Adrenal gland (tissue), 12 donors: ENCODE data around the gene RBBP5. TPM values are rescaled to one million over a fixed set of nuclear protein-coding genes. Genes with fewer than 3 reads are reported as not detected.

Source experiments
- DNase-seq, 7 donors: peaks; one replicate each; pipeline ENCODE4 v3.0.0-alpha.2; 2019 to 2020
- H3K27ac ChIP-seq, 5 donors: fragments of 200-600 bp; sonication (generic) in 4 of 5; 1 replicate in 3 of 5; 2 replicates in 2 of 5; pipeline versions ENCODE4 v1.5.1 to v1.8.0; 2016 to 2020; ENCODE audit warnings: mild to moderate bottlenecking in 1 of 5
- H3K27me3 ChIP-seq: fragments of 200-600 bp; 2 replicates; pipeline ENCODE4 v1.8.0; 2021
- H3K36me3 ChIP-seq, 2 donors: fragments of 200-600 bp; replicated peaks in 1 of 2; 1 replicate in 1 of 2; 2 replicates in 1 of 2; pipeline versions ENCODE4 v1.5.1 to v1.8.0; 2018 to 2022
- H3K4me1 ChIP-seq, 2 donors: fragments of 200-600 bp; replicated peaks in 1 of 2; 1 replicate in 1 of 2; 2 replicates in 1 of 2; pipeline versions ENCODE4 v1.5.1 to v1.8.0; 2018 to 2021
- H3K4me3 ChIP-seq, 4 donors: fragments of 200-600 bp; sonication (generic) in 3 of 4; one replicate each; pipeline ENCODE4 v1.5.1; 2016 to 2018
- H3K9me3 ChIP-seq, 3 donors: fragments of 200-600 bp; sonication (generic) in 1 of 3; replicated peaks in 1 of 3; 1 replicate in 2 of 3; 2 replicates in 1 of 3; pipeline versions ENCODE4 v1.5.1 to v1.8.0; 2016 to 2021
- POLR2A ChIP-seq, 2 donors: fragments of 450-650 bp; IDR thresholded peaks; one replicate each; pipeline ENCODE4 v1.6.1; 2017; ENCODE audit warnings: antibody characterized with exemption in 2 of 2, mild to moderate bottlenecking in 2 of 2, moderate library complexity in 1 of 2
- WGBS, 4 donors: extraction: QIAGEN DNeasy Blood & Tissue Kit in 2 of 4; methylation state at CpG; one replicate each; pipeline versions ENCODE4 v1.1.5 to v1.1.7; 2013 to 2017; 5-methylcytosine and 5-hydroxymethylcytosine counted together
- intact Hi-C, 2 donors: fragments of 100-400 bp; cut with DNase I; formaldehyde crosslinking; loops; one replicate each; pipeline versions ENCODE4 v1.14.1 to v1.15.0; 2022 to 2023
- polyA plus RNA-seq, 3 donors: library from polyadenylated mRNA; stranded (reverse); fragments of 200-250 nt in 2 of 3; fragments of 350-450 nt in 1 of 3; fragmentation: Illumina TruSeq in 1 of 3; extraction: RNeasy Lipid Tissue Mini Kit (QIAGEN cat#74804) in 1 of 3; gene quantifications; one replicate each; pipeline ENCODE4 v1.2.3, GENCODE V29; 2013 to 2014
- total RNA-seq, 9 donors: library from RNA; depleted of rRNA in 4 of 9; stranded (reverse); fragments of >200 nt in 4 of 9; fragments of 120-200 nt in 1 of 9; fragmentation: NEBNext Ultra II Directional in 1 of 9; extraction: Animal tissue kit (Norgen Biotek cat#: 25700) in 1 of 9; gene quantifications; one replicate each; pipeline versions ENCODE4 v1.1.0 to v1.2.4, GENCODE V29; 2013 to 2023
- TF ChIP-seq, protein P1 (sequence below), 6 experiments: fragments of 450-650 bp in 4 of 6; fragments of 200-600 bp in 2 of 6; sonication (generic) in 1 of 6; IDR thresholded peaks; 1 replicate in 5 of 6; 2 replicates in 1 of 6; pipeline versions ENCODE4 v1.5.1 to v1.8.0; 2016 to 2021; ENCODE audit warnings: antibody characterized with exemption in 6 of 6, mild to moderate bottlenecking in 2 of 6, moderate library complexity in 1 of 6
- donor health status: healthy with polysubstance abuse.
- donor health status: Bipolar disorder and iron deficiency.
- donor health status: DM: yes; HTN: yes; CAD: no.
- donor health status: DM: no; HTN: no; CAD: no.
- donor health status: DM: no; HTN: no; CAD: no.
- donor health status: DM: yes; HTN: yes; CAD: no.

The RBBP5 gene
- total and polyA plus RNA-seq, 12 donors: 4.7 to 26.0 (median 18.3) TPM

DNA sequence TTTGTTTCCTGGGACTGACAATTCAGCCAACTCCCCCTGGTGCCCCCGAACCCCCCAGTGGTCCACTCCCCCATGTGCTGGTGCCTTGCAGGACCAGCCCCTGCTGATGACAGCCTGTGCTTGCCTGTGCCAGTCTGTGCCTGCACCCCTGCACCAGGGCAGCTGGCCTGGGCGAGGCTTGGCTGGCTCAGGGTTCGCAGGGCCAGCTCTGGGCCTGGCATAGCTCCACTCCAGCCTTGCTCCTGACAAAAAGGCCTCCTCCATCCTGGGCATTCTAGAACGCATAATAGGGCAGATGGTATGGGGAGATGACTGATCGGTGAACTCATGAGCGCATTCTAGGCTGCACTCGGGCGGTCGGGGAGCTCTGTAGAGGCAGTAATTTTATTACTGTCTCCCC is 73.4 kb downstream of the RBBP5 start:
- H3K36me3 ChIP-seq: no peaks in the 10 kb centered on the region
- intact Hi-C loops: no loop called here
- no peak for TF ChIP-seq POLR2A (IDR thresholded peaks at IDR 0.05)
- TF ChIP-seq, protein P1, sequence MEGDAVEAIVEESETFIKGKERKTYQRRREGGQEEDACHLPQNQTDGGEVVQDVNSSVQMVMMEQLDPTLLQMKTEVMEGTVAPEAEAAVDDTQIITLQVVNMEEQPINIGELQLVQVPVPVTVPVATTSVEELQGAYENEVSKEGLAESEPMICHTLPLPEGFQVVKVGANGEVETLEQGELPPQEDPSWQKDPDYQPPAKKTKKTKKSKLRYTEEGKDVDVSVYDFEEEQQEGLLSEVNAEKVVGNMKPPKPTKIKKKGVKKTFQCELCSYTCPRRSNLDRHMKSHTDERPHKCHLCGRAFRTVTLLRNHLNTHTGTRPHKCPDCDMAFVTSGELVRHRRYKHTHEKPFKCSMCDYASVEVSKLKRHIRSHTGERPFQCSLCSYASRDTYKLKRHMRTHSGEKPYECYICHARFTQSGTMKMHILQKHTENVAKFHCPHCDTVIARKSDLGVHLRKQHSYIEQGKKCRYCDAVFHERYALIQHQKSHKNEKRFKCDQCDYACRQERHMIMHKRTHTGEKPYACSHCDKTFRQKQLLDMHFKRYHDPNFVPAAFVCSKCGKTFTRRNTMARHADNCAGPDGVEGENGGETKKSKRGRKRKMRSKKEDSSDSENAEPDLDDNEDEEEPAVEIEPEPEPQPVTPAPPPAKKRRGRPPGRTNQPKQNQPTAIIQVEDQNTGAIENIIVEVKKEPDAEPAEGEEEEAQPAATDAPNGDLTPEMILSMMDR (IDR thresholded peaks at IDR 0.05): no peak
- no peaks in the 10 kb centered on the region for H3K27me3 ChIP-seq
- no peak for DNase-seq
- H3K9me3 ChIP-seq: no peaks in the 10 kb centered on the region
- no peaks in the 10 kb centered on the region for H3K4me1 ChIP-seq
- WGBS, 4 donors: 87 to 91% (median 89%) methylated on average over 6 to 9 of the region's 9 CpGs
- H3K27ac ChIP-seq: no peak overlapping the region
- no peak overlapping the region for H3K4me3 ChIP-seq

DNA sequence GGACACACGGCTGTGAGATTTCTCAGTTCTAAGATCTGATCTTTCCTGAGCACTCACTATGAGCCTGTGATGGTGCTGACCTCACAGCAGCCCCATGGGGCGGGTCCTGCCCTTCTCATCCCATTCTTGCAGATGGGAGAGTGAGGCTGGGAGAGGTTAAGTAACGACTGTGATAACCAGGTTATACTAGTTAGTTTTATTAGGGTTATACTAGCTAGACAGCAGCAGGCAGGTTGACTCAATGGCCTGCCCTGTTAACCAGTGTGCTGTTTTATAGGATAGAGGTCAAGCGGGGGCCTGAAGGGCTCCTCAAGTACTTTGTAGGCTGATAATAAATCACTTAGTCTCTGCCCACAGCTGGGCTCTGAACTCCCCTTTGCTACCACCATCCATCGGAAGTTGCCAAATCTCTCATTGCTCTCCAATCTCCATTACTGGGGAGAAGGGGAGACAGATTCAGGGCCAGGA is 74.0 kb downstream of the RBBP5 start:
- Histone ChIP-seq H3K27me3 (no peaks in the 10 kb centered on the region), H3K9me3 (no peaks in the 10 kb centered on the region), H3K4me1 (no peaks in the 10 kb centered on the region), H3K36me3 (no peaks in the 10 kb centered on the region), H3K4me3 (no peak overlapping the region), H3K27ac (no peak overlapping the region)
- no peak for DNase-seq
- no peak for TF ChIP-seq POLR2A (IDR thresholded peaks at IDR 0.05)
- TF ChIP-seq, protein P1 (IDR thresholded peaks at IDR 0.05): no peak
- intact Hi-C loops: no loop called here
- WGBS, 4 donors: 69 to 89% (median 75%) methylated on average over 3 to 5 of the region's 5 CpGs

- no peak for TF ChIP-seq POLR2A (IDR thresholded peaks at IDR 0.05)
- TF ChIP-seq, protein P1 (IDR thresholded peaks at IDR 0.05): no peak
- Histone ChIP-seq H3K27me3 (no peaks in the 10 kb centered on the region), H3K27ac (no peak overlapping the region), H3K36me3 (no peaks in the 10 kb centered on the region), H3K4me3 (no peak overlapping the region), H3K4me1 (no peaks in the 10 kb centered on the region), H3K9me3 (no peaks in the 10 kb centered on the region)
- no peak for DNase-seq
- intact Hi-C loops: no loop called here
- WGBS, 4 donors: 57 to 68% (median 64%) methylated on average over 2 to 4 of the region's 4 CpGs
Observed at GRCh38 chr1:205046870-205047269, 74.9 kb downstream of the RBBP5 start.

DNA sequence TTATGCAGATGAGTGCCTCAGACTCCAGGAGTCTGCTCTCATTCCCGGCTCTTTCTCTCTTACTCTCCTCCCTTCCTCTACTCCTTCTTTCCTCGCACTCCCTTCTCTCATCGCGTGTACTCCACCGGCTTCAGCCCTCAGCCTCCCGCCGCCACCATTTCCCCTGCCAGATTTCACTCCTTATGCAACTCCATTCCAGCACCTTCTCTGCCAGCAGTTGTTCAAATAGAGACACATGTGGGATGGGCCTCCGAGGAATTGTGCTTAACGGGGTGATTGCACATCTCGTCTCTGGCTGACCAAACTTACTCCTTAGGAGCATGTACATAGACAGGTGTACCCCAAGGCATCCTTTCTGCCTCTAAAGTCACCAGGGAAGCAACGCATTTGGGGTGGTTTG is 76.6 kb downstream of the RBBP5 start:
- WGBS, 4 donors: 30 to 48% (median 34%) methylated on average over 11 of the region's 11 CpGs
- intact Hi-C loops: no loop called here
- no peaks in the 10 kb centered on the region for H3K36me3 ChIP-seq
- TF ChIP-seq, protein P1 (IDR thresholded peaks at IDR 0.05): no peak
- no peak for TF ChIP-seq POLR2A (IDR thresholded peaks at IDR 0.05)
- no peak overlapping the region for H3K4me3 ChIP-seq
- no peak for DNase-seq
- H3K27ac ChIP-seq: no peak overlapping the region
- no peaks in the 10 kb centered on the region for H3K4me1 ChIP-seq
- H3K27me3 ChIP-seq: no peaks in the 10 kb centered on the region
- H3K9me3 ChIP-seq: no peaks in the 10 kb centered on the region
